NCI-H774 (cell line): ENCODE results near the gene RBP7.

Experiments used
- DNase-seq: peaks from one replicate; lab custom pipeline; 2025; lab: John Stamatoyannopoulos, UW

The RBP7 gene

DNA sequence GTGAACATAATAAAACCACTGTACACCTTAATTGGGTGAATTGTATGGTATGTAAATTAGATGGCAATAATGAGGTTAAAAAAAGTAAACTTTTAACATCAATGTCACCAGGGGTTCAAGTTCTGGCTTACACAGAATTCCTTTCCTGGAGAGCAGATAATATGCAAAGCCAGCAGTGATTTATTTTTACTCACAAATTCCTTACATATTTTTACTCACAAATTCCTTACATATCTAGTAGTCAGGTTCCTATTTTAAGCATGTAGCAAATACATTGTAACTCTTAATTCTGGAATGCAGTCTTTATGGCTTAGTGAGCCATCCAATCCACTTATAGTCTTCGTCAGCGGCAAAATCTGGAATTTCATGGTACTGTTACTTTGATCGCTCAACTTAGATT is 34.4 kb downstream of the RBP7 start:
- DNase-seq: no peak

DNA sequence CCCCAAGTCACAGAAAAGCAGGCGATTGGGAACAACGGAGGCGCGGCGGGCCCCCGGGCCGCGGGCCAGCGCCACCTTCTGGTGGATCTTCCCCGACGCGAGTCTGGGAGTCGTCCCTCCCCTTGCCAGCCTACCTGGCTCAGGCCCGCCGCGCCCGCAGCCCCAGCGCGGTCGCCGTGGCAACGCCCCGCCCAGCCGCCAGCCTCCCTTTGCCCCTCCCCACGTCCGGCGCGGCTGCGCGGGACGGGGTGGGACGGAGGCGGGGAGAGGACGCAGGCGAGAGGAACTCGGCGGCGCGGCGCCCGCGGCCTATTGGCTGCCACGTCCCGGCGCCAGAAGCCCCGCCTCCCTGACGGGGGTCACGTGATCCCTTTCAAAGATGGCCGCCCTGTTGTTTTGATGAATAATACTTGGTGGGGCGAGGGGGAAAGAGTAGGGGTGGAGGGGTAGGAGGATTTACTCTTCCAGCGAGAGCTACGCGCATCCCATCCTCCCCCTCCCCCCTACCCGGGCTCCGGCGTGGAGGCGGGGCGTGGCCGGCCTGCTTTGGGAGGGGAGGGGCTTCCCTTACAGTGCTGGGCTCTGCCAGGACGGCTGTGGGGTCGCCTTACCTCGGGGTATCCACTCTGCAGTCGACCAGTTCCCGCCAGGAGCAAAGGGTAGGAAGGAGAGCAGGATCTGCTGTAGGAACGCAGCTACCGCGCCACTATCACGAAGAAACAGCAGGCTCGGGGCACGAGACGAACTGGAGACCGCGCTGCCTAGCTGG is 35.7 kb downstream of the RBP7 start, which contains the start of gene UBE4B:
UBE4B (plus strand) TSS at position 369 of the 769 bp plus-strand sequence. CDS start 713 bp downstream, outside the sequence.
- DNase-seq: peak; percentile 89

DNA sequence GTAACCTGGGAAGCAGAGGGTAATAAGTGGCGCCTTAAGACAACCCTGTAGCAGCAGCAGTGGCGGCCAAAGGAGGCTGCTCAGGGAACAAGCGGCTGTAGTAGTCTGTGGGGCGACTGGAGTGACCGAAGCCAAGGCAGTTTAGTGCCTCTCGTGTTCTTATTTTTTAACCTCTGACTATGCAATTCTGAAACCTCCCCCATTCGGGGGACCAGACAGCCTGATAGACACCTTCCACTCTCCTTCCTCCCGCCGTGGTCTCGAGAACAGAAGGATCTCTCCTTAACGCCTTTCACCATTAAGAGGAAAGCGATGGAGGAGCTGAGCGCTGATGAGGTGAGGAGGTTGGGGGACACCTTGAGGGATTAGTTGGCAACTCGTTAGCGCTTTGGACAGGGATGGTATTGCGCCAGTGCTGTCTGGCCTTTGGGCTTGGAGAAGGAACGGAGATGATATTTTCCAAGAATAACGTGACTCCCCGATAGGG is 36.4 kb downstream of the RBP7 start:
- no peak for DNase-seq

- no peak for DNase-seq
Observed at GRCh38 chr1:10042746-10043145, 45.7 kb downstream of the RBP7 start.

- DNase-seq: no peak
Observed at GRCh38 chr1:10045480-10046355, 48.7 kb downstream of the RBP7 start.

- no peak for DNase-seq
Observed at GRCh38 chr1:10046356-10047085, 49.5 kb downstream of the RBP7 start.

DNA sequence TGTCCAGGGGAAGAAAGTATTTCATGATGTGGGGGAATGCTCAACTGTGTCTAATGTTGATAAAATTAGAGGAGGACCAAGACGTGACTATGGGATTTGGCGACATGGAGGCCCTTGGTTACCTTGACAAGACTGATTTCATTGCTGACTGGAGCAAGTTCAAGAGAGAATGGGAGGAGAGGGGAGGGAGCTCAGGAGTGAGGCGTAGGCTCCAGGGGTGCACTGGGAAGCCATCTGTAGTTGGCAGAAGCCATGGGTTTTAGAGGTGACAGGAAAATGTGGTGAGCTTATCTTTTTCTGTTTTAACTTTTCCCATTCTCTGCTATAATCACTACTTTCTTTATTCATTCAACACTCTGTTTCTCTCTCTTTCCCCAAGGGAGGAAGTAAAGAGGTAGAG is 51.6 kb downstream of the RBP7 start:
- no peak for DNase-seq

DNA sequence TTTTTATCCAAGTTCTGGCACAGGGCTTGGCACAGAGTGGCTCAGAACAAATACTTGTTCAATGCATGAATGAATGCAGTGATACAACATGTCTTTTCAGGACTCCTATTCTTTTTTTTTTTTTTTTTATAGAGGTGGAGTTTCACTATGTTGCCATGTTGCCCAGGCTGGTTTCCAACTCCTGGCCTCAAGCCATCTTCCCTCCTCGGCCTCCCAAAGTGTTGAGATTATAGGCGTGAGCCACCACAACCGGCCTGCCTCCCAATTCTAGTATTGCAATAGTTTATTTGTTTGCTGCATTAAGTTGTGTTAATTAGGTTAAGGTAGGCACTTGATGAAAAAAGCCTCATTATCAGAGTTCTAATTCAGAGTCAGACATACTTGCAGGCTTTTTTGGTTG is 53.6 kb downstream of the RBP7 start:
- no peak for DNase-seq

DNA sequence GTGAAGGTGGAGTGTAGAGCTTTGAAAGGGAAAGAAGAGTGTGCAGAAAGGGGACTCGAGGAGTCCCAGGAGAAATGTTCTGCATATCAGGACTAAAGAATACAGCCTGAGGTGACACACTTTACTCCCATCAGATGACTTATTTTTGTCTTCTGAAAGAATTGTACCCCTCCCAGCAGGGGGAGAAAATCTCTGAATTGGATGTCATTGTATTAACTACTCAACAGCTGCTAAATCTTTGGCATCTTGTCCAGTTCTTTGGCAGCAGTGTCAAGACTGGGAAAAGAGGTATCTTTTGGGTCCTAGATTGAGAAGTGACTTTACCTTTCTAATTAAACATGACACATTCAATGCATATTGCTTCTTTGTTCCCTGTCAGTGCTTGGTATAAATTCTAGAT is 54.6 kb downstream of the RBP7 start:
- DNase-seq: no peak

GRCh38 chr1:10052347-10052746 is 55.3 kb downstream of the RBP7 start:
- DNase-seq: no peak

DNA sequence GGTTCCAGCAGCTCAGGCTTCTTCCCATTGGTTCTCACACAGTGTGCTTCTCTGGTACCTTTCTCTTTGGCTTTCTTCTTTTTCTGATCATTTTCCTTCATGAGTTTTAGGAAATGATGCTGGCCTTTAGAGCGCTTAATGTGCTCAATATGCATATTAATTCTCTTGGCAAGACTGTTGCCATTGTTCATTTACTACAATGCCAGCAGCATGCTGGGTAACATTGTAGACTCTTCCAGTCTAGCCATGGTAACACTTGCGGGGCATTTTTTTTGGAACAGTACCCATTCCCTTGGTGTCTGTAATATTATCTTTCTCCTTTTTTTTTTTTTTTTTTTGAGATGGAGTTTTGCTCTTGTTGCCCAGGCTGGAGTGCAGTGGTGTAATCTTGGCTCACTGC is 57.4 kb downstream of the RBP7 start:
- DNase-seq: no peak

DNA sequence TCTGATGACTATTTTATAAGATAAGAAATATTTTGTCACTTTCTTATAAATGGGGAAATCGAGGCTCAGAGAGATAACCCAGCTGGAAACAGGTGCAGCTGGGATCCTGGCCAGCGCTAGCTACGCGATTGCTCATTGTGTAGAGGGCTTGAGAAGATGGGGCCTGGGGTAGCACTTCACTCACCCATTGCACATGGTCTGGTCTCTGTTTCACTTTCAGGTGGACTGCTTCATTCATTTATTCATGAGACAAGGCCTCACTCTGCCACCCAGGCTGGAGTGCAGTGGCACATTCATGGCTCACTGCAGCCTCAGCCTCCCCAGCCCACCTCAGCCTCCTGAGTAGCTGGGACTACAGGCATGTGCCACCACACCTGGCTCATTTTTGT is 59.6 kb downstream of the RBP7 start:
- peak; percentile 34 for DNase-seq

DNA sequence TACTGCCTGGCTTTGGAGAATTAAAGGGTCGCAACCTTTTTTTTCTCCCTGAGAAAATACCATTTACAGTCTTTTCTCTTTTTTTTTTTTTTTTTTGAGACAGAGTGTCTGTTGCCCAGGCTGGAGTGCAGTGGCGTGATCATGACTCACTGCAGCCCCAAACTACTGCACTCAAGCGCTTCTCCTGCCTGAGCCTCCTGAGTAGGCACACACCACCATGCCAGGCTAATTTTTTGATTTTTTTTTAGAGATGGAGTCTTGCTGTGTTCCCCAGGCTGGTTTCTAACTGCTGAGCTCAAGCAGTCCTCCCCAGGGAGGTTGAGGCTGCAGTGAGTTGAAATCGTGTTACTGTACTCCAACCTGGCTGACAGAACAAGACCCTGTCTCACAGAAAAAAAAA is 60.3 kb downstream of the RBP7 start:
- no peak for DNase-seq

DNA sequence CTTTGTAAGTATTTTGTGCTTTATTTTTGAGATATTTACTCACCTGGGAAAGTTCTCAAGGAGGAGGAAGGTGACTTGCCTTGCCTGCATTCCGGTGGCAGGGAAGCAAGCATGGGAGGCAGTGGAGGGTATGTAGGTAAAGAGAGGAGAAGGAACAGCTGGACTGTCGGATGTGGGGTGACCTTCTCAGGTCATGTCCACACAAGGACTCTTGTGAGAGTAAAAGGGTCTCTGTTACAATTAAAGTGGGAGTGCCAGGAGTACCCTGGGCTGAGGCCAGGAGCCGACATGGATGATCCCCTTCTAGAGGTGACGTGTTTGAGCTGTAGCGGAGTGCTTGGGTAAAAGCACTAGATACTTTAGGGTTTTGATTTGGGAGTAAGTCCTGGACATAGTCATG is 60.8 kb downstream of the RBP7 start:
- DNase-seq: no peak

DNA sequence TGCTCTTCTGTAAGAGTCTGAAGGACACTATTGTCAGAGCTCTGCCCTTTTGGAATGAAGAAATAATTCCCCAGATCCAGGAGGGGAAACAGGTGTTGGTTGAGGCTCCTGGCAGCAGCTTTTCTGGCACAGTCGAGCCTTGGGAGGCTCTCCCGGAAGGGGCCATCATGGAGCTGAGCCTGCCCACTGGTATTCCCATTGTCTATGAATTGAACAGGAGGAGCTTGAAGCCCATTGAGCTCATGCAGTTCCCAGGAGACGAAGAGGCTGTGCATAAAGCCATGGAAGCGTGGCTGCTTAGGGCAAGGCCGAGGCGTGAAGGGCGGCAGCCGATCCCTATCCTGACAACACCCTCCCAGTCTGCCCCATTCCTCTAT is 62.3 kb downstream of the RBP7 start:
- no peak for DNase-seq

DNA sequence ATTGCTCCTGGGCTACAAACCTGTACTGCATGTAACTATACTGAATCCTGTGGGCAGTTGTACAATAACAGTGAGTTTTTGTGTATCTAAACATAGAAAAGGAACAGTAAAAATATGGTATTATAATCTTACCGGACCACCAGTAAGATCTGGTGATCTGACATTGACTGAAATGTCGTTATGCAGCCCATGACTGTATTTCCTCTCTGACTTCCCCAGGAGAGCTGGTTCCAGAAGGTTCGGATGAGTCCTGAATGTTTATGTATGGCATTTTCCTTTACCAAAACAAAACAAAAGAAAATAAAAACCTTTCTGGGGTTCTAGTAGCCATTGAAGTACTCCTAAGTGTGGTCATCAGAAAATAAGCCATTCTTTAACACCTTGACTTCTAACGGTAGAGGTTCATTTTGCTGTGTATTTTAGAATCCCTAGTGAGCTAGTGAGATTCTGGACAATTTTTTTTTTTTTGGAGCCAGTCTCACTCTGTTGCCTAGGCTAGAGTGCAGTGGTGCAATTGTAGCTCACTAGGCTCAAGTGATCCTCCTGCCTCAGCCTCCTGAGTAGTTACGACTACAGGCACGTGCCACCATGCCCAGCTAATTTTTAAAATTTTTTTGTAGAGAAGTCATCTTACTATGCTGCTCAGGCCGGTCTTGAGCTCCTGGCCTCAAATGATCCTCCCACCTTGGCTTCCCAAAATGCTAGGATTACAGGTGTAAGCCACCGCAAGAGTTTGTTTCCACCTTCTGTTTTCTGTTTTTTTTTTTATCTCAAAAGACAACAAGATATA is 63.5 kb downstream of the RBP7 start:
- DNase-seq: no peak

GRCh38 chr1:10061276-10061675 is 64.2 kb downstream of the RBP7 start:
- no peak for DNase-seq

- no peak for DNase-seq
Observed at GRCh38 chr1:10063878-10064277, 66.8 kb downstream of the RBP7 start.

GRCh38 chr1:10064416-10065343 is 67.7 kb downstream of the RBP7 start:
- DNase-seq: no peak

GRCh38 chr1:10065344-10065685 is 68.3 kb downstream of the RBP7 start:
- no peak for DNase-seq
